Esophagus squamous epithelium (tissue), 4 donors: Measurements from ENCODE around the gene C2orf42.

ENCODE experiments used
- CTCF ChIP-seq, 6 experiments: fragments of 450-650 bp in 4 of 6; fragments of 200-600 bp in 2 of 6; sonication (generic) in 2 of 6; IDR thresholded peaks; one replicate each; pipeline ENCODE4 v1.5.1; 2016 to 2019; ENCODE audit warnings: antibody characterized with exemption in 6 of 6, mild to moderate bottlenecking in 4 of 6, moderate library complexity in 4 of 6
- POLR2A ChIP-seq, 4 donors: fragments of 450-650 bp; IDR thresholded peaks; one replicate each; pipeline ENCODE4 v1.6.1; 2017; ENCODE audit warnings: antibody characterized with exemption in 4 of 4, mild to moderate bottlenecking in 4 of 4, moderate library complexity in 3 of 4

- TF ChIP-seq CTCF (IDR thresholded peaks at IDR 0.05) (no peak), POLR2A (IDR thresholded peaks at IDR 0.05) (no peak)
Measured at GRCh38 chr2:70214365-70214764, 23.5 kb upstream of the C2orf42 start.
